Heart left ventricle (tissue), 13 donors: ENCODE data around the gene TAC4.

ENCODE experiments used
- POLR2A ChIP-seq, 2 donors: fragments of 450-650 bp; IDR thresholded peaks; one replicate each; pipeline ENCODE4 v1.6.1; 2017; ENCODE audit warnings: antibody characterized with exemption in 2 of 2, mild to moderate bottlenecking in 2 of 2, moderate library complexity in 2 of 2
- TF ChIP-seq, protein P1 (sequence below), 12 donors: fragments of 200-600 bp; sonication (generic) in 4 of 12; IDR thresholded peaks; one replicate each; pipeline versions ENCODE4 v1.5.0 to v1.8.0; 2018 to 2022; ENCODE audit warnings: antibody characterized with exemption in 12 of 12, mild to moderate bottlenecking in 5 of 12
- donor health status: ischemic (EF 13 %, LVEDD 7.1; RV severe dilation, severe dysfunction).
- donor health status: DM: no; HTN: yes; CAD: no.
- donor health status: DM: no; HTN: no; CAD: no.
- donor health status: ischemic (EF 25% LVEDD 6.9; RV normal size, moderate dysfunction).
- donor health status: ischemic (EF 25% LVEDD 5.7; RV mildly dilated, moderate dysfunction).
- donor health status: ischemic (EF 35%, LVEDD 5.7; RV mildly dilated, moderate dysfunction).
- donor health status: nonischemic (EF 11% LVEDD 7.7; RV severe dilation, severe dysfunction).
- donor health status: DM: yes; HTN: yes; CAD: no.
- donor health status: PGD.
- donor health status: ischemic (EF 29% LVEDD 5.4; RV normal size, mild dysfunction).
- donor health status: nonischemic (EF 23%, LVEDD 6.1; RV moderate dilation, normal function).

DNA sequence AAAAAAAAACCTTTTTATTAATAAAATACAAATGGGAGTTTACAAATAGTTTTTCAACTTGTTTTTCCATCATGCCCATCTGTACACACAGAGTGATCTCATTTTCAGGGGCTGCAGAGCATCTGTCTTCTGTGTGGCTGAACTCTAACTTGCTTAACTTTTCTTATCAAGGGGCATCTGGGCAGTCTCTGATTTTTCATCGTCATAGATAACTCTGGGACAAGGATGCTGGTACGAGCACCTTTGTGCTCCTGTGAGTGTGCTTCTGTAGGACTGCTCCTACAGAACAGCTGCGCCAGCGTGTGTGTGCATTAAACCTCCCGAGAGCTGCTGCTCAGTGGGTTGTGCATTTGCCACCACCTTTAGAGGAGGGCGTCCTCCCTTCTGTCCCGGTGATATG lies 34.6 kb upstream of the TAC4 start:
- TF ChIP-seq, protein P1, sequence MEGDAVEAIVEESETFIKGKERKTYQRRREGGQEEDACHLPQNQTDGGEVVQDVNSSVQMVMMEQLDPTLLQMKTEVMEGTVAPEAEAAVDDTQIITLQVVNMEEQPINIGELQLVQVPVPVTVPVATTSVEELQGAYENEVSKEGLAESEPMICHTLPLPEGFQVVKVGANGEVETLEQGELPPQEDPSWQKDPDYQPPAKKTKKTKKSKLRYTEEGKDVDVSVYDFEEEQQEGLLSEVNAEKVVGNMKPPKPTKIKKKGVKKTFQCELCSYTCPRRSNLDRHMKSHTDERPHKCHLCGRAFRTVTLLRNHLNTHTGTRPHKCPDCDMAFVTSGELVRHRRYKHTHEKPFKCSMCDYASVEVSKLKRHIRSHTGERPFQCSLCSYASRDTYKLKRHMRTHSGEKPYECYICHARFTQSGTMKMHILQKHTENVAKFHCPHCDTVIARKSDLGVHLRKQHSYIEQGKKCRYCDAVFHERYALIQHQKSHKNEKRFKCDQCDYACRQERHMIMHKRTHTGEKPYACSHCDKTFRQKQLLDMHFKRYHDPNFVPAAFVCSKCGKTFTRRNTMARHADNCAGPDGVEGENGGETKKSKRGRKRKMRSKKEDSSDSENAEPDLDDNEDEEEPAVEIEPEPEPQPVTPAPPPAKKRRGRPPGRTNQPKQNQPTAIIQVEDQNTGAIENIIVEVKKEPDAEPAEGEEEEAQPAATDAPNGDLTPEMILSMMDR (IDR thresholded peaks at IDR 0.05), result no peak
- TF ChIP-seq POLR2A (IDR thresholded peaks at IDR 0.05), result no peak
